ENCODE results near the gene F2.

DNA sequence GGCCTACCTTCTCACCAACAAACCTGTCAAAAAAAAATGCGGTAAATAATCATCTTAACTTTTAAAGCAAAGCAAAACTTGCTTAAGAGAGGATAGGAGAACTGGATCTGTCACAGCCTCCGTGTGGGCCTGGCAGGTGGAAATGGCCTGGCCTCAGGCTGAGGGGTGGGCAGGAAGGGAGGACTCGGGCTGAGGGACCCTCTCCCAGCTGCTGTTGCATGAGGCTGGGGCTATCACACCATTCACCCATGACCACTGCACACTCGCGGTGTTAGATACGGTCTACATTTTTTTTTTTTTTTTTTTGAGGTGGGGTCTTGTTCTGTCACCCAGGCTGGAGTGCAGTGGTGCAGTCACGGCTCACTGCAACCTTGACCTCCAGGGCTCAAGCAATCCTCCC is 43.1 kb upstream of the F2 start:
- TF ChIP-seq, protein P1, sequence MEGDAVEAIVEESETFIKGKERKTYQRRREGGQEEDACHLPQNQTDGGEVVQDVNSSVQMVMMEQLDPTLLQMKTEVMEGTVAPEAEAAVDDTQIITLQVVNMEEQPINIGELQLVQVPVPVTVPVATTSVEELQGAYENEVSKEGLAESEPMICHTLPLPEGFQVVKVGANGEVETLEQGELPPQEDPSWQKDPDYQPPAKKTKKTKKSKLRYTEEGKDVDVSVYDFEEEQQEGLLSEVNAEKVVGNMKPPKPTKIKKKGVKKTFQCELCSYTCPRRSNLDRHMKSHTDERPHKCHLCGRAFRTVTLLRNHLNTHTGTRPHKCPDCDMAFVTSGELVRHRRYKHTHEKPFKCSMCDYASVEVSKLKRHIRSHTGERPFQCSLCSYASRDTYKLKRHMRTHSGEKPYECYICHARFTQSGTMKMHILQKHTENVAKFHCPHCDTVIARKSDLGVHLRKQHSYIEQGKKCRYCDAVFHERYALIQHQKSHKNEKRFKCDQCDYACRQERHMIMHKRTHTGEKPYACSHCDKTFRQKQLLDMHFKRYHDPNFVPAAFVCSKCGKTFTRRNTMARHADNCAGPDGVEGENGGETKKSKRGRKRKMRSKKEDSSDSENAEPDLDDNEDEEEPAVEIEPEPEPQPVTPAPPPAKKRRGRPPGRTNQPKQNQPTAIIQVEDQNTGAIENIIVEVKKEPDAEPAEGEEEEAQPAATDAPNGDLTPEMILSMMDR (IDR thresholded peaks at IDR 0.05) = no peak
- TF ChIP-seq POLR2A (IDR thresholded peaks at IDR 0.05) = no peak

All from esophagus squamous epithelium (tissue), 4 donors.